C4-2B (cell line): ENCODE results near the gene TRPM1.

Experiments used
- H3K27ac ChIP-seq: fragments of 450-650 bp; 2 replicates; pipeline ENCODE4 v1.5.1; 2017
- ZFX ChIP-seq: fragments of 450-650 bp; IDR thresholded peaks from 2 replicates; pipeline ENCODE4 v1.6.1; 2017
- TF ChIP-seq, protein P1 (sequence below): fragments of 450-650 bp; conservative IDR thresholded peaks from 2 replicates; pipeline ENCODE4 v1.5.1; 2017; ENCODE audit warnings: mild to moderate bottlenecking

The TRPM1 gene

DNA sequence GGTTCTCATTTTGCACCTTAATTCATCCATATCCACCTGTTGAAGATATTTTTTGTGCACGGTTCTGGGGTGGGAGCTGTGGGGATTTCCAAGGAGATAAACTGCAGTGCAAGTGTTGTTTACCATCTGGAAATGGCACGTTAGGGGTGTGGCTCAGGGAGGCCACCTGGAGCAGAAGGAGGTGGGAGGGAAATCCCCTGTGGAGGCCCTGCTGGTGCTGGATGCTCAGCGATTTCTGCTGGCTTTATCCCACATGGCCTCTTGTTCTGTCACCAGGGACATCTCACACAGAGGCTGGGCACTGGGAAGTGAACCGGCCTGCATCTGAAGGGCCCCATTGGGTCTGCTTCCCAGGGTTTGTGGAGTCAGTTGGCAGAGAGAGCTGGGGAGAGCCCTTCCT lies 24.3 kb downstream of the TRPM1 start:
- no peak overlapping the region for H3K27ac ChIP-seq
- TF ChIP-seq ZFX = no peak
- TF ChIP-seq, protein P1, sequence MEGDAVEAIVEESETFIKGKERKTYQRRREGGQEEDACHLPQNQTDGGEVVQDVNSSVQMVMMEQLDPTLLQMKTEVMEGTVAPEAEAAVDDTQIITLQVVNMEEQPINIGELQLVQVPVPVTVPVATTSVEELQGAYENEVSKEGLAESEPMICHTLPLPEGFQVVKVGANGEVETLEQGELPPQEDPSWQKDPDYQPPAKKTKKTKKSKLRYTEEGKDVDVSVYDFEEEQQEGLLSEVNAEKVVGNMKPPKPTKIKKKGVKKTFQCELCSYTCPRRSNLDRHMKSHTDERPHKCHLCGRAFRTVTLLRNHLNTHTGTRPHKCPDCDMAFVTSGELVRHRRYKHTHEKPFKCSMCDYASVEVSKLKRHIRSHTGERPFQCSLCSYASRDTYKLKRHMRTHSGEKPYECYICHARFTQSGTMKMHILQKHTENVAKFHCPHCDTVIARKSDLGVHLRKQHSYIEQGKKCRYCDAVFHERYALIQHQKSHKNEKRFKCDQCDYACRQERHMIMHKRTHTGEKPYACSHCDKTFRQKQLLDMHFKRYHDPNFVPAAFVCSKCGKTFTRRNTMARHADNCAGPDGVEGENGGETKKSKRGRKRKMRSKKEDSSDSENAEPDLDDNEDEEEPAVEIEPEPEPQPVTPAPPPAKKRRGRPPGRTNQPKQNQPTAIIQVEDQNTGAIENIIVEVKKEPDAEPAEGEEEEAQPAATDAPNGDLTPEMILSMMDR = no peak

DNA sequence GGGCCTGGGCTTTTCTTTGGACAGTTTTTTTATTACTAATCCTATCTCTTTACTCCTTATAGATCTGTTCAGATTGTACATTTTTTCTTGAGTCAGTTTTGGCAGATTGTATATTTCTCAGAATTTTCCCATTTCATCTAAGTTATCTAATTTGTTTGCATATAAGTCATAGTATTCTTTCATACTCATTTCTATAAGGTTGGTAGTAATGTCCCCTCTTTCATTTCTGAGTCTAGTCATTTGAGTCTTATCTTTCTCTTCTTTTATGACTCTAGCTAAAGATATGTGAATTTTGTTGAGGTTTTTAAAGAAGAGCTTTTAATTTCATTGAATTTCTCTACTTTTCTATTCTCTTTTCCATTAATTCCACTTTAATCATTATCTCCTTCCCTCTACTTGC lies 27.2 kb downstream of the TRPM1 start:
- TF ChIP-seq, protein P1 = no peak
- no peak for TF ChIP-seq ZFX
- H3K27ac ChIP-seq = no peak overlapping the region

DNA sequence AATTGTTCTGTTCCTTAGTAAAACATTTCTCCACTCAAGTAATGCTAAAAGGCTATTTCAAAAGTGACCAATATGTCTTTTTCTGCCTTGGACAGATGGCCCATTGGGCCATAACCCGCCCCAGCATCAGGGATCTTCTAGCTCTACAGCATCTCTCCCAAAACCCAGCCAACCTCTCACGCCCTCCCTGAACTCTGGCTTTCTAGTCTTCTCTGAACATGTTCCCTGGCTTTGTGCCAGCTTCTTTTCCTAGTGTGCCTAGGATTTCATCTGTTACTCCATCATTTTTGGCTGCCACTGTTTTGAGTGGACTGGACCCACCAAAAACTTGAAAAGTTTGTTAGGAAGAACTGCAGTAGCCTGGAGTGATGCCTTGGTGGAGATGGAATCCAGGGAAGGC lies 30.7 kb downstream of the TRPM1 start:
- TF ChIP-seq ZFX = no peak
- TF ChIP-seq, protein P1 = no peak
- H3K27ac ChIP-seq = peak overlapping the region; percentile 36; the same call in 1 of the 2 replicates

DNA sequence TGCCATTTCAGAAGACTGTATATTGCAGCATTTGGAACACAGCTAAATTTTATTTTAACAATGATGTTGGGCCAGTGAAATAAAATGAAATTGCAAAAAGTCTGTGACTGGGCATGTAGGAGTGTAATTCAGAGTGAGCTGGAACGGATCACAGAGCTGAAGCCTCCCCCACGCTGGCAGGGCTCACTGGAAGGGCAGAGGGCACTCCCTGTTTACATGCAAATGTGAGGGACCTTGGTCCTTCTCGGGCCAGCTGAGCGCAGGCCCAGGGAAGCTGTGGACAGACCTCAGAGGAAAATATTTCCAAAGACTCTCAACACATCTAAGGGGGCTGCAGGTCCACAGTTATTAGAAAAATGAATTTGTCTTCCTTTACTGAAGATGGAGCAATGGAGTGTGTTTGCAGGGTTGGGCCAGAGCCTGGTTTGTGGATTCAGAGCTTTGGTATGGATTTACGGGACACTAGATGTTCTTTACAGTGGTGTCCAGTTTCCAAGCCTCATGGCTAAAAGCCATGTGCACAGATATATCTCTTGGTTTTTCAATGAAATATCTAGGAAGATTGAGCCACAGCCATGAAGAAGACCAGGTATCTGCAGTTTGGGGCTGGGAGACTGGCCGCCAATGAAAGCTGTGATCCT lies 32.0 kb downstream of the TRPM1 start:
- TF ChIP-seq ZFX = no peak
- TF ChIP-seq, protein P1 = no peak
- peak overlapping the region; percentile 36 for H3K27ac ChIP-seq

DNA sequence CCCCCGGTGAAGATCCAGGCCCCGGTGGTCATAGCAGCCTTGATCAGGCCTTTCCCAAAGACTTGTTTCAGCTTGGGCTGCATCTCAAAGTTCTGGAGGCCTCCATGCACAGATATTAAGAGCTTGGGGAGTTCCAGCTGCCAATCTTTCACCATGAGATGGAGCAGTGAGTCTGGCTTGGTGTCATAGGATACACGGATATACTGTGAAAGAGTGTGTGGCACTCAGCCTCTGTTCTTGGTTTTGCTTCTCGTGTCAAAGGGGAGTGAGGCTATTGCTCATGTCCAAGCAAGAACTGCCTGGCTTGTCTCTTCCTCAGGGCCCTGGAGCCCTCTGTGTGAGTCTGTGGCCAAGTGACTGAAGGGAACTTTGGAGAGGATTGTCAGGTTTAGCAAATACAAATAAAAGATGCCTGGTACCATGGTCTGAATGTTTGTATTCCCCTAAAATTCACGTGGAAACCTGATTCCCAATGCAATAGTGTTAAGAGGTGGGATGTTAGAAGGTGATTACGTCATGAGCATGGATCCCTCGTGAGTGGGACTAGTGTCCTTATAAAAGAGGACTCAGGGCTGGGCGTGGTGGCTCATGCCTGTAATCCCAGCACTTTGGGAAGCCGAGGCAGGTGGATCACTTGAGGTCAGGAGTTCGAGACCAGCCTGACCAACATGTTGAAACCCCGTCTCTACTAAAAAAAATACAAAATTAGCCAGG lies 33.5 kb downstream of the TRPM1 start:
- TF ChIP-seq, protein P1 = no peak
- TF ChIP-seq ZFX = no peak
- H3K27ac ChIP-seq = peak overlapping the region; percentile 1; the same call in 1 of the 2 replicates

DNA sequence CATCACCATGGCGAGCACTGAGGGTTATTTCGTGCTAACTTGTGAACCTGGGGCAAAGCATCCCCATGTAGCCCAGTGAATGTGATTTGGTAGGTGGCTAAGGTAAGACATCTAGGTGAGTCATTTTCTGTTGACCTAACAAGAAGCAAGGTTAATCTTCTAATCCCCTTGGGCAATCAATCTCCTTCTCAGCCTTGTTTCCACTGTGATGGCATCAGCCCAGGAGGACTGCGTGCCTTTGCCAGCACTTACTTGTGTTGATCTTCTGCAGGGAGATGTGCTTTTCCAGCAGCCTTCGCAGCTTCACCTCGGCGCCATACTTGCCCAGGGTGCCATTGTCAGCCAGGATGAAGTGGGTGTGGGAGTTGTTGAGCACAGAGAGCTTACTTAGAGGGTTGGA lies 35.7 kb downstream of the TRPM1 start:
- no peak overlapping the region for H3K27ac ChIP-seq
- TF ChIP-seq, protein P1 = no peak
- no peak for TF ChIP-seq ZFX

DNA sequence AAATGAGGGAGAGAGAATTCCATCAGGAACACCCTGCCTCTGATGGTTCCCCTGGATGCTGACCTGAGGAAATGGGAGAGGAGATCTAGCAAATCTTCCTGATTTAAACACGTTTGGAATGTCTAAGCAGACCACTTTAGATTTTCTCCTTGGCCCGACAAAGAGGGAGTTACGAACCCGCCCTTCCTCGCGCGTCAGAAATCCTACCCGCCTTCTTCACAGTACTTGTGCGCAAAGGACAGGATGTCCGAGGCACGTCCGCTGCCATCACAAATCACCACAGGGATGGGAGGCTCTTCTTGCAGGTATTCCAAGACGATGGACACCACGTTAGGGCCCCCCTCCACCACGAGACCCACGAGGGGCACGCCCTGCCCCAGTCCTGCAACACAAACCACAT lies 38.6 kb downstream of the TRPM1 start:
- TF ChIP-seq, protein P1 = no peak
- TF ChIP-seq ZFX = no peak
- no peak overlapping the region for H3K27ac ChIP-seq
